IMR-90 (cell line): ENCODE results near the gene TMEM200C. TPM values are rescaled to one million over a fixed set of nuclear protein-coding genes. Genes with fewer than 3 reads are reported as not detected.

ENCODE experiments used
- ATAC-seq: fragments of 200-7000 bp; cut with Tn5 transposase; 2 replicates; pipeline ENCODE4 v1.9.1; 2020; ENCODE audit warnings: low read depth, mild to moderate bottlenecking, moderate library complexity
- BruUV-seq: library from RNA; stranded (reverse); fragments of 400-500 nt; replicated peaks from 2 replicates; lab custom pipeline; 2021; lab: Mats Ljungman, UMichigan
- CTCF ChIA-PET: fragments of 300-600 bp; formaldehyde crosslinking; extraction: SDS; loops from one replicate; lab custom pipeline; 2021; ENCODE audit warnings: antibody characterized with exemption; lab: Yijun Ruan, JAX
- POLR2A ChIA-PET: fragments of 300-600 bp; sonication (Branson Sonifier 250); formaldehyde crosslinking; loops from one replicate; lab custom pipeline; 2022; ENCODE audit warnings: antibody characterized with exemption; ENCODE audit not compliant: unreplicated experiment; lab: Charles Lee
- DNase-seq: peaks from one replicate; pipeline ENCODE4 v3.0.0; 2013
- H2AFZ ChIP-seq: replicated peaks from 2 replicates; pipeline ENCODE3; 2013; ENCODE audit warnings: low read length, mild to moderate bottlenecking; ENCODE audit not compliant: poor library complexity
- H2AK5ac ChIP-seq: 2 replicates; pipeline ENCODE4 v1.6.1; 2013; ENCODE audit warnings: low read depth, low read length, inconsistent platforms
- H2AK9ac ChIP-seq: replicated peaks from 2 replicates; pipeline ENCODE3; 2013; ENCODE audit warnings: mild to moderate bottlenecking, low read depth, low read length, moderate library complexity; ENCODE audit not compliant: poor library complexity
- H2BK120ac ChIP-seq: 2 replicates; pipeline ENCODE4 v1.6.1; 2013; ENCODE audit warnings: low read depth, low read length, inconsistent platforms
- H2BK15ac ChIP-seq: 3 replicates; pipeline ENCODE4 v1.6.1; 2013; ENCODE audit warnings: low read depth, low read length, inconsistent platforms
- H2BK20ac ChIP-seq: 2 replicates; pipeline ENCODE4 v1.6.1; 2013; ENCODE audit warnings: low read depth, mild to moderate bottlenecking, inconsistent platforms, low read length, moderate library complexity
- H2BK5ac ChIP-seq: 2 replicates; pipeline ENCODE4 v1.6.1; 2013; ENCODE audit warnings: mild to moderate bottlenecking, low read depth, low read length, inconsistent platforms; ENCODE audit not compliant: poor library complexity, severe bottlenecking
- H3K14ac ChIP-seq: replicated peaks from 2 replicates; pipeline ENCODE4 v1.6.1; 2013; ENCODE audit warnings: low read depth, low read length, inconsistent platforms
- H3K18ac ChIP-seq: 2 replicates; pipeline ENCODE4 v1.6.1; 2013; ENCODE audit warnings: low read depth, low read length, control low read depth
- H3K23ac ChIP-seq: 2 replicates; pipeline ENCODE4 v1.6.1; 2013; ENCODE audit warnings: low read depth, low read length, inconsistent platforms
- H3K27ac ChIP-seq: 2 replicates; pipeline ENCODE4 v1.5.1; 2013; ENCODE audit warnings: mild to moderate bottlenecking, control low read depth, low read length; ENCODE audit not compliant: insufficient read depth
- H3K27me3 ChIP-seq: 2 replicates; pipeline ENCODE4 v1.6.1; 2013; ENCODE audit warnings: low read length; ENCODE audit not compliant: control insufficient read depth, insufficient read depth
- H3K36me3 ChIP-seq: 2 replicates; pipeline ENCODE4 v1.6.1; 2013; ENCODE audit warnings: low read length, mixed read lengths; ENCODE audit not compliant: control insufficient read depth, insufficient read depth
- H3K4ac ChIP-seq: 2 replicates; pipeline ENCODE4 v1.6.1; 2013; ENCODE audit warnings: low read depth, low read length, inconsistent platforms
- H3K4me1 ChIP-seq: 2 replicates; pipeline ENCODE4 v1.6.1; 2013; ENCODE audit warnings: low read length, mixed read lengths; ENCODE audit not compliant: control insufficient read depth, insufficient read depth
- H3K4me2 ChIP-seq: 2 replicates; pipeline ENCODE4 v1.6.1; 2013; ENCODE audit warnings: low read depth, mild to moderate bottlenecking, control low read depth, low read length, moderate library complexity
- H3K4me3 ChIP-seq: 2 replicates; pipeline ENCODE4 v1.5.1; 2013; ENCODE audit warnings: low read depth, mild to moderate bottlenecking, control low read depth, low read length, moderate library complexity; ENCODE audit not compliant: insufficient read depth
- H3K56ac ChIP-seq: 2 replicates; pipeline ENCODE4 v1.6.1; 2013; ENCODE audit warnings: low read length, inconsistent platforms; ENCODE audit not compliant: insufficient read depth; ENCODE audit errors: extremely low read depth
- H3K79me1 ChIP-seq, 2 experiments: 2 replicates each; pipeline ENCODE4 v1.6.1; 2013; ENCODE audit warnings: low read length in 2 of 2, inconsistent platforms in 1 of 2, low read depth in 1 of 2
- H3K9ac ChIP-seq: 2 replicates; pipeline ENCODE4 v1.6.1; 2013; ENCODE audit warnings: low read depth, low read length, control low read depth
- H3K9me1 ChIP-seq: 2 replicates; pipeline ENCODE4 v1.6.1; 2013; ENCODE audit warnings: low read length, inconsistent platforms; ENCODE audit not compliant: insufficient read depth
- H3K9me3 ChIP-seq: 2 replicates; pipeline ENCODE4 v1.6.1; 2013; ENCODE audit warnings: low read length; ENCODE audit not compliant: control insufficient read depth, insufficient read depth
- H4K20me1 ChIP-seq: 2 replicates; pipeline ENCODE4 v1.6.1; 2013; ENCODE audit warnings: low read length, inconsistent platforms; ENCODE audit not compliant: insufficient read depth
- H4K5ac ChIP-seq: 2 replicates; pipeline ENCODE4 v1.6.1; 2013; ENCODE audit warnings: mild to moderate bottlenecking, low read depth, low read length, control low read depth
- H4K8ac ChIP-seq, 2 experiments: 2 replicates each; pipeline ENCODE4 v1.6.1; 2013; ENCODE audit warnings: low read depth in 2 of 2, low read length in 2 of 2, control low read depth in 1 of 2, inconsistent platforms in 1 of 2
- H4K91ac ChIP-seq: 2 replicates; pipeline ENCODE4 v1.6.1; 2013; ENCODE audit warnings: low read depth, low read length, inconsistent platforms; ENCODE audit not compliant: insufficient read depth
- MAZ ChIP-seq: IDR thresholded peaks from 2 replicates; pipeline ENCODE4 v1.6.1; 2012; ENCODE audit warnings: low read depth, mild to moderate bottlenecking, low read length, improper control_type of control experiment, moderate library complexity, borderline replicate concordance
- MXI1 ChIP-seq: IDR thresholded peaks from 2 replicates; pipeline ENCODE4 v1.6.1; 2012; ENCODE audit warnings: low read depth, mild to moderate bottlenecking, low read length, moderate library complexity, borderline replicate concordance
- NFE2L2 ChIP-seq: fragments of 150-350 bp; IDR thresholded peaks from 2 replicates; pipeline ENCODE4 v1.6.1; 2016; ENCODE audit warnings: low read depth, mild to moderate bottlenecking, low read length
- POLR2A ChIP-seq: IDR thresholded peaks from 2 replicates; pipeline ENCODE4 v1.6.1; 2012; ENCODE audit warnings: mild to moderate bottlenecking, low read depth, low read length
- RCOR1 ChIP-seq: IDR thresholded peaks from 2 replicates; pipeline ENCODE4 v1.6.1; 2012; ENCODE audit warnings: mild to moderate bottlenecking, low read length, improper control_type of control experiment; ENCODE audit not compliant: insufficient replicate concordance
- RFX5 ChIP-seq: IDR thresholded peaks from 2 replicates; pipeline ENCODE4 v1.8.0; 2012; ENCODE audit warnings: low read depth, mild to moderate bottlenecking, low read length, moderate library complexity
- SMC3 ChIP-seq: fragments of 150-350 bp; IDR thresholded peaks from 2 replicates; pipeline ENCODE4 v1.6.1; 2016; ENCODE audit warnings: low read depth, mild to moderate bottlenecking, antibody characterized with exemption, low read length, moderate library complexity
- WGBS, 2 experiments: methylation state at CpG; one replicate each; pipeline versions ENCODE4 v1.1.5 to v1.1.7; 2013; ENCODE audit warnings: missing lambda C conversion rate in 2 of 2; ENCODE audit not compliant: insufficient read length in 1 of 2; ENCODE audit errors: extremely low coverage in 2 of 2; 5-methylcytosine and 5-hydroxymethylcytosine counted together
- dilution Hi-C: fragments of 300-500 bp; cut with HindIII; formaldehyde crosslinking; loops from one replicate; pipeline ENCODE4 v1.14.3; 2018; ENCODE audit warnings: low sequenced_read_pairs; ENCODE audit not compliant: unreplicated experiment
- in situ Hi-C: fragments of 300-500 bp; cut with MboI; formaldehyde crosslinking; loops from 3 replicates; pipeline ENCODE4 v1.14.3; 2019; ENCODE audit warnings: low sequenced_read_pairs, inconsistent platforms, mixed read lengths
- intact Hi-C: fragments of 100-400 bp; cut with micrococcal nuclease; formaldehyde crosslinking; loops from 2 replicates; pipeline ENCODE4 v1.10.0; 2022
- polyA plus RNA-seq, 3 experiments: library from polyadenylated mRNA; depleted of rRNA; stranded (reverse); fragments of >200 nt; gene quantifications; 2 replicates each; pipeline ENCODE4 v1.2.3, GENCODE V29; 2012; ENCODE audit warnings: low replicate concordance in 1 of 3
- total RNA-seq: library from RNA; depleted of rRNA; stranded (reverse); fragments of >200 nt; gene quantifications from 2 replicates; pipeline ENCODE4 v1.2.3, GENCODE V29; 2012

The TMEM200C gene
- total and polyA plus RNA-seq, 2 of the 4 experiments (the other 2 are of a cell fraction) = 1.4 to 2.5 TPM

- Histone ChIP-seq H3K56ac (no peak overlapping the region), H3K79me1 (no peaks in the 10 kb centered on the region), H4K91ac (no peak overlapping the region), H4K20me1 (no peaks in the 10 kb centered on the region), H2AK9ac (no peak overlapping the region), H3K18ac (no peak overlapping the region), H2BK15ac (no peak overlapping the region), H2AFZ (no peak overlapping the region), H3K23ac (no peak overlapping the region), H3K9me3 (no peaks in the 10 kb centered on the region), H3K4ac (no peak overlapping the region), H2AK5ac (no peak overlapping the region), H2BK120ac (no peak overlapping the region), H3K36me3 (no peaks in the 10 kb centered on the region), H3K9ac (no peak overlapping the region), H3K27me3 (no peaks in the 10 kb centered on the region; the same call in 1 of the 2 replicates), H4K5ac (no peak overlapping the region), H3K4me1 (no peaks in the 10 kb centered on the region), H2BK20ac (no peak overlapping the region), H3K4me2 (no peak overlapping the region), H3K14ac (no peak overlapping the region), H3K4me3 (no peak overlapping the region), H3K27ac (no peak overlapping the region), H4K8ac (no peak overlapping the region), H3K9me1 (no peaks in the 10 kb centered on the region), H2BK5ac (no peak overlapping the region)
- POLR2A ChIA-PET = no interaction called here
- no TSS peak for BruUV-seq
- in situ Hi-C loops (loop anchor here (10.0 to 25.0 kb wide), 2 partner anchors 639 to 1022 kb away; no protein-coding TSS in a partner anchor), intact Hi-C loops (loop anchor here (10.0 kb wide), 2 partner anchors 532 to 1302 kb away; no protein-coding TSS in a partner anchor), dilution Hi-C loops (no loop called here)
- ATAC-seq (no peak), DNase-seq (no peak)
- WGBS, 2 experiments = 0% methylated on average over 1 of the region's 3 CpGs; no CpG with 5 or more reads in 1 of the 2 experiments
- CTCF ChIA-PET = no interaction called here
- TF ChIP-seq MAZ (no peak), RCOR1 (no peak), SMC3 (no peak), POLR2A (no peak), MXI1 (no peak), NFE2L2 (no peak), RFX5 (no peak)
Observed at GRCh38 chr18:5872886-5873285, 22.4 kb downstream of the TMEM200C start.
